HCT116 (cell line): ENCODE measurements around the gene CEP152. TPM values are rescaled to one million over a fixed set of nuclear protein-coding genes. Genes with fewer than 3 reads are reported as not detected.

ENCODE experiments used
- ATAC-seq: fragments of 200-7000 bp; cut with Tn5 transposase; 2 replicates; pipeline ENCODE4 v1.9.1; 2020; ENCODE audit warnings: mild to moderate bottlenecking, moderate library complexity
- BruUV-seq: library from RNA; stranded (reverse); fragments of 400-500 nt; replicated peaks from 2 replicates; lab custom pipeline; 2021; lab: Mats Ljungman, UMichigan
- CTCF ChIA-PET: fragments of 300-600 bp; sonication (Branson Sonifier 250); formaldehyde crosslinking; loops from one replicate; lab custom pipeline; 2021; ENCODE audit warnings: antibody characterized with exemption; lab: Charles Lee
- POLR2A ChIA-PET: fragments of 300-600, 350-600 bp; sonication (Branson Sonifier 250); formaldehyde crosslinking; loops from one replicate; lab custom pipeline; 2021; ENCODE audit warnings: antibody characterized with exemption; lab: Charles Lee
- RAD21 ChIA-PET, 2 experiments: fragments of 300-600 bp; sonication (Branson Sonifier 250); formaldehyde crosslinking; loops; one replicate each; lab custom pipeline; 2023; ENCODE audit warnings: low total read pairs in 2 of 2; ENCODE audit not compliant: uncharacterized antibody in 2 of 2, unreplicated experiment in 2 of 2, low non-redundant PET in 1 of 2; lab: Charles Lee
- DNase-seq: peaks from one replicate; pipeline ENCODE4 v3.0.0-alpha.2; 2010; ENCODE audit warnings: low read depth, low spot score
- H2AFZ ChIP-seq: fragments of 200-600 bp; shearing (Covaris generic), sonication (generic); 2 replicates; pipeline ENCODE4 v1.6.1; 2017; ENCODE audit warnings: low read depth, mixed run types, mixed read lengths, antibody characterized with exemption, low read length; ENCODE audit not compliant: poor library complexity, severe bottlenecking
- H3K27ac ChIP-seq: 2 replicates; pipeline ENCODE4 v1.5.1; 2012; ENCODE audit warnings: low read depth, low read length
- H3K27me3 ChIP-seq: fragments of 200-600 bp; sonication (generic); 2 replicates; pipeline ENCODE4 v1.6.1; 2016; ENCODE audit warnings: mixed run types, low read length, mixed read lengths; ENCODE audit not compliant: insufficient read depth
- H3K36me3 ChIP-seq, 2 experiments: fragments of 200-500 bp in 1 of 2; fragments of 200-600 bp in 1 of 2; sonication (Bioruptor generic) in 1 of 2; sonication (generic) in 1 of 2; 2 replicates each; pipeline versions ENCODE4 v1.5.1 to v1.6.1; 2014 to 2016; ENCODE audit warnings: low read length in 2 of 2, inconsistent platforms in 1 of 2, mixed read lengths in 1 of 2, mixed run types in 1 of 2; ENCODE audit not compliant: insufficient read depth in 2 of 2, control insufficient read depth in 1 of 2
- H3K4me1 ChIP-seq, 2 experiments: fragments of 200-600 bp in 1 of 2; sonication (generic) in 1 of 2; 2 replicates each; pipeline versions ENCODE4 v1.5.1 to v1.6.1; 2012 to 2017; ENCODE audit warnings: low read length in 2 of 2, inconsistent platforms in 1 of 2, mild to moderate bottlenecking in 1 of 2, mixed read lengths in 1 of 2, mixed run types in 1 of 2, moderate library complexity in 1 of 2; ENCODE audit not compliant: insufficient read depth in 2 of 2, control insufficient read depth in 1 of 2
- H3K4me2 ChIP-seq: fragments of 200-600 bp; sonication (generic); 2 replicates; pipeline ENCODE4 v1.6.1; 2017; ENCODE audit warnings: mixed run types, low read length, mixed read lengths
- H3K4me3 ChIP-seq, 2 experiments: fragments of 200-600 bp in 1 of 2; sonication (generic) in 1 of 2; replicated peaks in 1 of 2; 2 replicates each; pipeline ENCODE4 v1.5.1; 2011 to 2016; ENCODE audit warnings: low read length in 2 of 2, control low read depth in 1 of 2, low read depth in 1 of 2, mild to moderate bottlenecking in 1 of 2, mixed read lengths in 1 of 2, mixed run types in 1 of 2
- H3K79me2 ChIP-seq: fragments of 200-600 bp; sonication (generic); 2 replicates; pipeline ENCODE4 v1.6.1; 2017; ENCODE audit warnings: mild to moderate bottlenecking, mixed run types, low read length, moderate library complexity, mixed read lengths; ENCODE audit not compliant: insufficient read depth
- H3K9ac ChIP-seq: fragments of 200-600 bp; sonication (generic); 2 replicates; pipeline ENCODE4 v1.6.1; 2016; ENCODE audit warnings: low read length, mixed read lengths
- H3K9me2 ChIP-seq: fragments of 200-600 bp; sonication (generic), shearing (Covaris generic); 2 replicates; pipeline ENCODE4 v1.6.1; 2017; ENCODE audit warnings: mixed run types, mild to moderate bottlenecking, moderate library complexity; ENCODE audit not compliant: insufficient read depth
- H3K9me3 ChIP-seq, 2 experiments: fragments of 200-500 bp in 1 of 2; fragments of 200-600 bp in 1 of 2; sonication (Bioruptor generic) in 1 of 2; sonication (generic) in 1 of 2; 2 replicates each; pipeline ENCODE4 v1.6.1; 2014 to 2017; ENCODE audit warnings: low read length in 2 of 2, mixed read lengths in 2 of 2, inconsistent platforms in 1 of 2, low read depth in 1 of 2, mild to moderate bottlenecking in 1 of 2, mixed run types in 1 of 2, moderate library complexity in 1 of 2; ENCODE audit not compliant: control insufficient read depth in 1 of 2, insufficient read depth in 1 of 2
- H4K20me1 ChIP-seq: fragments of 200-600 bp; sonication (generic), shearing (Covaris generic); 2 replicates; pipeline ENCODE4 v1.6.1; 2017; ENCODE audit warnings: mixed run types, mild to moderate bottlenecking, moderate library complexity; ENCODE audit not compliant: insufficient read depth
- EGR1 ChIP-seq: IDR thresholded peaks from 2 replicates; pipeline ENCODE4 v1.6.1; 2012; ENCODE audit warnings: low read depth
- ELF1 ChIP-seq: IDR thresholded peaks from 2 replicates; pipeline ENCODE4 v1.6.1; 2012; ENCODE audit warnings: low read depth, borderline replicate concordance
- FOSL1 ChIP-seq: IDR thresholded peaks from 2 replicates; pipeline ENCODE4 v1.6.1; 2012; ENCODE audit warnings: low read depth
- MAX ChIP-seq: IDR thresholded peaks from 2 replicates; pipeline ENCODE4 v1.6.1; 2012
- SIN3A ChIP-seq: IDR thresholded peaks from 2 replicates; pipeline ENCODE4 v1.6.1; 2012; ENCODE audit warnings: low read depth
- SP1 ChIP-seq: IDR thresholded peaks from 2 replicates; pipeline ENCODE4 v1.6.1; 2012; ENCODE audit warnings: low read depth
- SRF ChIP-seq: IDR thresholded peaks from 2 replicates; pipeline ENCODE4 v1.6.1; 2012; ENCODE audit warnings: low read depth
- TCF7L2 ChIP-seq: IDR thresholded peaks from 2 replicates; pipeline ENCODE4 v1.7.0; 2011; ENCODE audit warnings: borderline replicate concordance, inconsistent platforms; ENCODE audit not compliant: insufficient read depth, insufficient read length; ENCODE audit errors: extremely low read depth
- ZBTB33 ChIP-seq: IDR thresholded peaks from 2 replicates; pipeline ENCODE4 v1.6.1; 2011; ENCODE audit warnings: mild to moderate bottlenecking, low read length, moderate library complexity; ENCODE audit not compliant: insufficient replicate concordance; ENCODE audit errors: extremely low read depth
- ZFX ChIP-seq: fragments of 450-650 bp; IDR thresholded peaks from 2 replicates; pipeline ENCODE4 v1.6.1; 2017
- ZNF274 ChIP-seq: fragments of 200-500 bp; sonication (Bioruptor generic); IDR thresholded peaks from 2 replicates; pipeline ENCODE4 v1.6.1; 2014; ENCODE audit warnings: mild to moderate bottlenecking, low read depth, low read length, inconsistent platforms
- intact Hi-C: fragments of 100-400 bp; cut with micrococcal nuclease; formaldehyde crosslinking; loops from 2 replicates; pipeline ENCODE4 v1.10.0; 2022
- total RNA-seq: library from RNA; stranded (reverse); gene quantifications from one replicate; pipeline ENCODE4 v1.2.1, GENCODE V29; 2021; ENCODE audit not compliant: unreplicated experiment

The CEP152 gene
- total RNA-seq, 1 experiment from 2014 or later = 19.7 TPM

- Histone ChIP-seq H2AFZ (no peak overlapping the region), H3K79me2 (no peaks in the 10 kb centered on the region), H3K9me2 (no peaks in the 10 kb centered on the region), H3K27me3 (no peaks in the 10 kb centered on the region), H3K9ac (no peak overlapping the region), H3K36me3 (no peaks in the 10 kb centered on the region), H3K4me2 (no peak overlapping the region), H3K27ac (no peak overlapping the region), H3K4me3 (no peak overlapping the region), H4K20me1 (no peaks in the 10 kb centered on the region), H3K9me3 (no peaks in the 10 kb centered on the region), H3K4me1 (no peaks in the 10 kb centered on the region)
- POLR2A ChIA-PET = no interaction called here
- ATAC-seq (no peak), DNase-seq (no peak)
- TF ChIP-seq SIN3A (no peak), MAX (no peak), ZFX (no peak), EGR1 (no peak), ZNF274 (no peak), SRF (no peak), ELF1 (no peak), FOSL1 (no peak), SP1 (no peak), TCF7L2 (no peak), ZBTB33 (no peak)
- intact Hi-C loops = no loop called here
- BruUV-seq = no TSS peak
- CTCF ChIA-PET = no interaction called here
- RAD21 ChIA-PET = no interaction called here
Measured at GRCh38 chr15:48832648-48833047, 21.8 kb upstream of the CEP152 start.
